NOMO-1 treated with DMSO at 0.1 percent for 48 hours (cell line): ENCODE results near the gene RHEB.
"Not testable (repeated sequence)": the region's sequence is repeated elsewhere in the genome, so short reads cannot be mapped to it uniquely, and the experiment has no call there.

ENCODE experiments used
- DNase-seq: peaks from one replicate; lab custom pipeline; 2025; ENCODE audit not compliant: unreplicated experiment; lab: John Stamatoyannopoulos, UW

The RHEB gene

GRCh38 chr7:151519765-151520418 is at the start of gene RHEB:
Gene RHEB (minus strand): TSS chr7:151519895. CDS start chr7:151519511, 384 bp downstream.
- DNase-seq = peak; percentile 96

DNA sequence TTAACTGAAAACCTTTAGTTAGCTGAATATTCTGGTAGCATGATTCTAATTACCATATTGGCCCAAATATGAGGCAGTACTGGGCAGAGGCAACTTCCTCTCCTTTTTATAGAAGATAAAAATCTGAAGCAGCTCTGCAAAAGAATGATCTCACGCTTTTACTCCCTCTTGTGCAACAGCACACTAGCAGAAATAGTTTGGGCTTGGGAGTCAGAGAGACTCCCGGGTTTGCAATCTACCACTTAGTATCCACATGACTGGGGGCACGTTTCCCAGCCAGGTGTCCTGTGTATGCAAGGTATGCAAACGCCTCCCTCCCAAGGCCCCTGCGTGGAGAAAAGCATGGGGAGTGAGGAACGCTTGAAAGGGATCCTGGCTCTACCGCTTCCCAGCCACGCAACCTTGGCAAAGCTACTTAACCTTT is 47.2 kb upstream of the RHEB start:
- peak; percentile 43 for DNase-seq

GRCh38 chr7:151565541-151565940 is 45.8 kb upstream of the RHEB start:
- DNase-seq = no peak

DNA sequence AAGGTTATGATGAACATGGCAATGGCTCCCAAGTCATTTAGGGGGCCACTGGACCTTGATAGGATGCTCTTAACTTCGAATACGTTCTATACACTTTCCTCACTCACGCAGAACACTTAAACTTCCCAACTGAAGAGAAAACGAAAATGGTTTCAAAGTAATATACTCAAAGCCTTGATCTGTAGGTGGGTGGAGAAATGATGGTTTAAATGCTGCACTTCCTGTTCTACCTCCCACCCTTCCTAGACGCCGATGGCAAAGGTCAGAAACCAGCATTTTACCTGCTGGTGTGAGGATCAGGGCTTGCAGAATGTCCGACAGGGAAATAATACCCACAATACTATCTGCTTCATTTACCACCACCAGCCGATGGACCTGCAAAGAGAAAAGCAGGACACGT is 40.5 kb upstream of the RHEB start:
- no peak for DNase-seq

GRCh38 chr7:151559557-151560183 is 40.0 kb upstream of the RHEB start:
- DNase-seq = no peak

- no peak for DNase-seq
Measured at GRCh38 chr7:151558575-151558974, 38.9 kb upstream of the RHEB start.

DNA sequence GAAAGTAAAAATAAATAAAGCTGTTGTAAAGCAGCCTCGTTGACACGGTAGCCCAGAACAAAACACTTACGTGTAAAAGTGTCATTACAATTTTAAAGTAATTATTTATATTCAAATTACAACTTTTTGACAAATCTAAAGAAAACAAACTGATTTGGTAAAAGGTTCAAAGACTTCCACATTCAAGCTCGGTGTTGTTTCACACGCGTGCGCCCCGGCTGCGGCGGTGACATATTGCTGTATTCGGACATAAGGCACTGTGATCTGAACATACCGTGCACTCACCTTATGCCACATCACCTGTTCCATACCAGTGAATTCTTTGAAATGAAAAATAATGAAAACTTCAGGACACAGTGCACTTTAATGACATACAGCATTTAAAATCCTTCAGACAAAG is 36.9 kb upstream of the RHEB start:
- DNase-seq = no peak

DNA sequence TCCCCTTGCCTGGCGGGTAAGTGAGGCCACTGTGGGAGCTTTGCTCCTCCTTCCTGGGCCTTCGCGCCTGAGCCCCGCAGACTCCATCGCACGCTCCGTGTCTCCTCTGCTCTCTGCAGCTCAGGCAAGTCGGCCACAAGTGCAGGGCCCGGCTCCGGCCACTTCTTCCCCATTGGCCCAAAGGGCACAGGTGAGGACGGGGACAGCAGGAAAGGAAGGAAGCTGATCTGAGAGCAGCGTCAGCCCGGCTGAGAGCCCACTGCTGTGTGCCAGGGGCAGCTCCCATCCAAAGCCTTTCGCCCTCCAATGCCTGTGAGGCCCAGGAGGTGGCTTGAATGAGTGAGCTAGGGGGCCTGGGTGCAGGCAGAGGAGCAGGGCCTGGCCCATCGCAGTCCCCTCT is 33.7 kb upstream of the RHEB start:
- DNase-seq = no peak

DNA sequence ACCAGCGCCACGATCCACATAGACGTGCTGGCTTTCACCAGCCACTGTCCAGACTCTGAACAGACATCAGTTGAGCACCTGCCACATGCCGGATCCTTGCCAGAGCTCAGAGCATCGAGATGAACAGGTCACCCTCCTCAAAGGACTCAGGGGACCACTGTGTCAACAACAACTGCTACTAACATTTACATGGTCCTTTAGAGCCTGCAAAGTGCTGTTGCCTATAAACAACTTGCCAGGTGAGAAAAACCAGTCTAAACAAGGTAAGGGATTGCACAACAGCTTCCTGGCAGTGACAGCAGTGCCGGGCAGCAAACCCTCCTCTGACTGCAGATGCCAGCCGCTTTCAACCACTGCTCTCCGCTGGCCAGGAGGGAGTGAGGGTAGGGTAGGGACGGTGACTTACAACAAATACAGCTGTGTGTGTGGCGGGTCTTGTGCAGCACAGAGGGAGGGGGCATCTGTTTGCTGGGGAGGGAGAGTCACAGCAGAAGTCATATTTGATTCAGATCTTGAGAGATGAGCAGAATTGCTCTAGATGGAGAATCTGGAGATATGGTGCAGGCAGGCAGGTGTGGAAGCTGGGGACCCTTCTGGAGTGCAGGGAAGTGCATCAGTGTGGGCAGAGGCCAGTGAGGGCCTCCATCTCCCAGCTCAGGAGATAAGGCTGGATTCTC is 32.8 kb upstream of the RHEB start:
- DNase-seq = no peak

DNA sequence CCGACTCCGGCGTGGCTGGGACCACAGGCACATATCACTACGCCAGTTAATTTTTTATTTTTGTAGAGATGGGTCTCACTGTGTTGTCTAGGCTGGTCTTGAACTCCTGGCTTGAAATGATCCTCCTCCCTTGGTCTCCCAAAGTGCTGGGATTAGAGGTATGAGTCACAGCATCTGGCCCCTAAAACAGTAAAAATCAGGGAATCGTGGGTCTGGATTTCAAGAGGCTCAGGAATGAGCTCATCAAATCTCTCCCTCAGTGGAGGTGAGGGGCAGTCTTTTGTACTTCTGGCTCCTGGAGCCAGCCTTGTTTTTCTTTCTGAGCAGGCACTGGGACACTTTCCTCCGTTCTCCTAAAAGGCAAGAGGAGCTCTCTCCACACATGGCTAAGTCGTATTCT is 32.1 kb upstream of the RHEB start:
- no peak for DNase-seq

GRCh38 chr7:151550656-151551286 is 31.1 kb upstream of the RHEB start:
- DNase-seq = no peak

DNA sequence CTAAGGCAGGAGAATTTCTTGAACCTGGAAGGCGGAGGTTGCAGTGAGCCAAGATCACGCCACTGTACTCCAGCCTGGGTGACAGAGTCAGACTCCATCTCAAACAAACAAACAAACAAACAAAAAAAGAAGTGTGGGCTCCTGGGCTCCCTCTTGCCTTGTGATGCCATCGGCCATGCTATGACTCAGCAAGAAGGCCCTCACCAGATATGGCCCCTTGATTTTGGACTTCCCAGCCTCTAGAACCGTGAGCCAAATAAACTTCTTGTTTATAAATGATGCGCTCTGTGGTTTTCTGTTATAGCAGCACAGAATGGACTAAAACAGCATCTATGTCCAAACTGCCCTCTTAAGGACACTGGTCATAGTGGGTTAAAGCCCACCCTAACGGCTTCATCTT is 29.9 kb upstream of the RHEB start:
- no peak for DNase-seq

DNA sequence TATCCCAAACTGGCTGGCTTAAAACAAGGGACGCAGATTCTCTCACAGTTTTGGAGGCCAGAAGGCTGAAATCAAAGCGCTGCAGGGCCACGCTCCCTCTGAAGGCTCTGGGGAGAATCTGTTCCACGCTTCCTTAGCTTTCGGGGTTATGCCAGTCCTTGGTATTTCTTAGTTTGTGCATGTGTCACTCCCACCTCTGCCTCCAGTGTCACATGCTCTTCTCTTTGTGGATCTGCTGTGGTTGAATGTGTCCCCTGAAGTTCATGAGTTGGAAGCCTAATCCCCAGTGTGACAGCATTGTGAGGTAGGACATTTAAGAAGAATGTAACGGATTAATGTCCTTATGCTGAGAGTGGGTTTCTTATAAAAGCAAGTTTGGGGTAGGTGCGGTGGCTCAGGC is 29.4 kb upstream of the RHEB start:
- no peak for DNase-seq

- DNase-seq = no peak
Measured at GRCh38 chr7:151544183-151544582, 24.5 kb upstream of the RHEB start.

GRCh38 chr7:151542606-151543130 is 23.0 kb upstream of the RHEB start:
- DNase-seq = no peak

GRCh38 chr7:151541709-151542499 is 22.2 kb upstream of the RHEB start:
- DNase-seq = no peak

DNA sequence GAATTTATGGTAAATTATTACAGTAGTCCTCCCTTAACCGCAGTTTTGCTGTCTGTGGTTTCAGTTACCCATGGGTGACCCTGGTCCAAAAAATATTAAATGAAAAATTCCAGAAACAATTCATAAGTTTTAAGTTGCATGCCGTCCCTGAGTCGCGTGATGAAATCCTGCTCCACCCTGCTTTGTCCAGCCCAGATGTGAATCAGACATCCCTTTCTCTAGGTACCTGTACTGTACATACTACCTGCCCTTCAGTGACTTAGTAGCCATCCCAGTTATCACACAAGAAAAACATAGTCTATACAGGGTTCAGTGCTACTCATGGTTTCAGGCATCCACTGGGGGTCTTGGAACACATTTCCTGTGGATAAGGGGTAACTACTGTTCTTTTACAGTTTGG is 20.5 kb upstream of the RHEB start:
- DNase-seq = no peak

- no peak for DNase-seq
Measured at GRCh38 chr7:151539088-151539671, 19.5 kb upstream of the RHEB start.

DNA sequence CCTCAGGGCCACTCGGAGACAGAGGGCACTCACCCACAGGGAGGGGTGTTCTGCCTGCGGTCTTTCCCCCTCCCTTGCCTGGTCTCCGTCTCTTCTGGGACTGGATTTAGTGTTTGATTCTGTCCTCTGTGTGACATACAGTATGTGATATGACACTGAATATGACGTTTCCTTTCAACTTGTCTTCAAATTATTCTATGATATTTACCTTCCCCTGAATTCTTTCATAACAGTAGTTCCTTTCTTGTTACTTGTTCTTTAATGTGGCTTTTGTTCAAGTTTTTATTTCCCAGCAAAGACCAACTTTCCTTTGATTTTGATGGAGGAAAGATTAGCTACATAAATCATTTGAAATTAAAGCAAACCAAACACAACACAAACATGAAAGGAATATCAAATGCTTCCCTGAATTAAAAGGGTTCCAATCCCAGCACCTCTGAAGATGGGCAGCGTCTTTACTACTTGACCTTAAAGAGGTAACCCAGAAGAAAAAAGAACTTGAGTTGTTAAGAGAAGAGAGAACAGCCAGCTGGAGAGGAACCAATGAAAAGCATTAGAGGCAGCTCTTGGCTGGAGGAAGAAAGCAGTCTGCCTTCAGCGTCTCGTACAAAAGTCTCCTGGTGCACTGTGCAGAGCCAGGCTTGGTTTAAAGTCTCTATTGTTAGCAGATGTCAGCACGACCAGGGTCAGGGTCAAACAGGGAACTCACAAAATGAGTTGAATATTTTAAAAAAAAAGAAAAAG is 18.3 kb upstream of the RHEB start:
- no peak for DNase-seq

DNA sequence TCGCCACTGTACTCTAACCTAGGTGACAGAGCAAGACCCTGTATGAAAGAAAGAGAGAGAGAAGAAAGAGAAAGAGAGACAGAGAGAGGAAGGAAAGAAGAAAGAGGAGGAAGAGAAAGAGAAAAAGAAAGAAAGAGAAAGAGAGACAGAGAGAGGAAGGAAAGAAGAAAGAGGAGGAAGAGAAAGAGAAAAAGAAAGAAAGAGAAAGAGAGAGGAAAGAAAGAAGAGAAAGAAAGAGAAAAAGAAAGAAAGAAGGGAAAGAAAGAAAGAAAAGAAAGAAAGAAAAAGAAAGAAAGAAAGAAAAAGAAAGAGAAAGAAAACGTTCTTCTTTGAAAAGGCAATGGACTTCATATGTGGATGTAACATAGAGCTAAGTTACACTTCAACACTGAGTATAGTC is 16.5 kb upstream of the RHEB start:
- not testable (repeated sequence) for DNase-seq
